NCI-H2171 treated with DMSO at 0.1 percent for 48 hours (cell line): ENCODE measurements around the gene VWA5B2.

Source experiments
- DNase-seq: peaks from one replicate; lab custom pipeline; 2025; lab: John Stamatoyannopoulos, UW

Gene VWA5B2

GRCh38 chr3:184275961-184276910 lies 46.9 kb downstream of the VWA5B2 start, which contains the start of gene ECE2:
ECE2 (plus strand) TSS chr3:184276022; CDS start chr3:184276154, 132 bp downstream.
- DNase-seq: no peak

GRCh38 chr3:184277366-184277765 lies 48.0 kb downstream of the VWA5B2 start:
- no peak for DNase-seq

DNA sequence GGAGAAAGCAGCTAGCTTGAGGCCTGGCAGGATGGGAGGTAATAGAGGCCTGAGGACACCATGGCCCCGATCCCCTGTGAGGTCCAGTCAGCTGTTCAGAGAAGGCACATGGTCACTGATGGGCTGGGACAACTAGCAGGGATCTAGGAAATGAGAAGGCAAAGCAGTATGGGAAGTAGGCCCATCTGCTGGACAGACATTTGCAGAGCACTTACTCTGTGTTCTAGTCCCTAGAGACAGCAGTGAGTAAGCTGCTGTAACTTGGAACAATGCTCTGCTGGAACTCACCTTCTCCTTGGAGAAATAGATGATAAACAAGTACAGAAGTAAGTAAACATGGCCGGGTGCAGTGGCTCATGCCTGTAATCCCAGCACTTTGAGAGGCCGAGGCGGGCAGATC lies 53.6 kb downstream of the VWA5B2 start:
- DNase-seq: peak; percentile 48

DNA sequence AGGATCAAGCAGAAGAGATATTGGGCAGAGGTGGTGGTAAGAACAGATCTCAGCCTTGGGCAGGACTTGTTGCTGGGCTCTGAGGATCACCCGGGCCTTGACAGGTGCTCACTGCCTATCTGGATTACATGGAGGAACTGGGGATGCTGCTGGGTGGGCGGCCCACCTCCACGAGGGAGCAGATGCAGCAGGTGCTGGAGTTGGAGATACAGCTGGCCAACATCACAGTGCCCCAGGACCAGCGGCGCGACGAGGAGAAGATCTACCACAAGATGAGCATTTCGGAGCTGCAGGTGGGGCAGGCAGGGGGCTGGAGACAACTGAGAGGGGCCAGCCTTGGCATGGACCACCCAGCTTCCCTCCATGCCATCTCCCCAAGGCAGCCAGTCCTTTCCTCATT lies 54.3 kb downstream of the VWA5B2 start:
- no peak for DNase-seq

GRCh38 chr3:184284696-184285095 lies 55.3 kb downstream of the VWA5B2 start:
- DNase-seq: peak; percentile 54

DNA sequence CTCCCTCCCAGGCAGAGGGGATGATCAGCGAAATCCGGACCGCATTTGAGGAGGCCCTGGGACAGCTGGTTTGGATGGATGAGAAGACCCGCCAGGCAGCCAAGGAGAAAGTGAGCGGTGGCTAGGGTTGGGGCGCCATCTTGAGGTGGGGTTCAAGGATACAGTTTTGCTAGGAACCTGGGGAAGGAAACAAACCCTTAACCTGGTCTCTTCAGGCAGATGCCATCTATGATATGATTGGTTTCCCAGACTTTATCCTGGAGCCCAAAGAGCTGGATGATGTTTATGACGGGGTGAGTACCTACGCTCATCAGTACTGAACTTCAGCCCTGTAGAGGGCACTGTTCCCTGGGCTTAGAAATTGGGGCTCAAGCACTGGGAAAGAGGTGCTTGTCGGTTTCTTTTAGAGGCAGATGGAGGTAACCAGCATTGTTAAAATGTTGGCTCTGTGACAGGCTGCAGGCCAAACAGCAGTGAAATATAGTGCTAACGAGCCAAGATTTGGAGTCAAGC lies 60.1 kb downstream of the VWA5B2 start:
- DNase-seq: peak; percentile 79

DNA sequence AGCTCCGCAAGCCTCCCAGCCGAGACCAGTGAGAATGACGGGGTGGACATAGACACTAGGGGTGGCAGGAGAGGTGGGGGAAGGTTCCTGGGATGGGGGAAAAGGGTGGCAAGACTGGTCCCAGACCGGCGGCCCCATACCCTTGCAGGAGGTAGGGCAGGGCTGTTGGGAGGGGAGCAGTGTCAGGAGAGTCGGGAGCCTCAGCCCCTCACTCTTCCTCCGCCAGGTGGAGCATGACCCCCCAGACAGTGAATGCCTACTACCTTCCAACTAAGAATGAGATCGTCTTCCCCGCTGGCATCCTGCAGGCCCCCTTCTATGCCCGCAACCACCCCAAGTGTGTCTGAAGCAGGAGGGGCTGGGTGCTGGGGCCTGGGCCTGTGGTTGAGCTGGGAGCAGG lies 60.9 kb downstream of the VWA5B2 start:
- DNase-seq: no peak

- DNase-seq: no peak
Measured at GRCh38 chr3:184291044-184291737, 61.8 kb downstream of the VWA5B2 start.
